GM19438 (cell line): Measurements from ENCODE around the gene DPH5.
"Not testable (repeated sequence)": the region's sequence is repeated elsewhere in the genome, so short reads cannot be mapped to it uniquely, and the experiment has no call there.

Experiments
- ATAC-seq: cut with Tn5 transposase; IDR thresholded peaks from one replicate; pipeline ENCODE4 v1.9.1; 2021; ENCODE audit warnings: low read depth; ENCODE audit not compliant: unreplicated experiment

The DPH5 gene

GRCh38 chr1:100995198-100995988, 30.2 kb downstream of the DPH5 start:
- no peak for ATAC-seq

GRCh38 chr1:100989306-100990077, 36.1 kb downstream of the DPH5 start:
- ATAC-seq: no peak

- no peak for ATAC-seq
Observed at GRCh38 chr1:100988121-100988520, 37.5 kb downstream of the DPH5 start.

- ATAC-seq: no peak
Observed at GRCh38 chr1:100982793-100983192, 42.8 kb downstream of the DPH5 start.

- no peak for ATAC-seq
Observed at GRCh38 chr1:100979631-100980030, 46.0 kb downstream of the DPH5 start.

- no peak for ATAC-seq
Observed at GRCh38 chr1:100976936-100977335, 48.6 kb downstream of the DPH5 start.

- ATAC-seq: no peak
Observed at GRCh38 chr1:100972185-100972584, 53.4 kb downstream of the DPH5 start.

GRCh38 chr1:100971021-100971420, 54.6 kb downstream of the DPH5 start:
- no peak for ATAC-seq

GRCh38 chr1:100969327-100969726, 56.3 kb downstream of the DPH5 start:
- no peak for ATAC-seq

GRCh38 chr1:100968621-100969020, 57.0 kb downstream of the DPH5 start:
- ATAC-seq: no peak

- ATAC-seq: no peak
Observed at GRCh38 chr1:100960098-100960497, 65.5 kb downstream of the DPH5 start.

GRCh38 chr1:100959502-100960060, 66.0 kb downstream of the DPH5 start:
- no peak for ATAC-seq

- no peak for ATAC-seq
Observed at GRCh38 chr1:100955322-100955721, 70.3 kb downstream of the DPH5 start.

GRCh38 chr1:100953960-100954730, 71.4 kb downstream of the DPH5 start:
- no peak for ATAC-seq

GRCh38 chr1:100952970-100953369, 72.6 kb downstream of the DPH5 start:
- not testable (repeated sequence) for ATAC-seq

- ATAC-seq: no peak
Observed at GRCh38 chr1:100952104-100952745, 73.4 kb downstream of the DPH5 start.

GRCh38 chr1:100950781-100951180, 74.8 kb downstream of the DPH5 start:
- no peak for ATAC-seq

GRCh38 chr1:100950337-100950736, 75.2 kb downstream of the DPH5 start:
- no peak for ATAC-seq

GRCh38 chr1:100949515-100950158, 75.9 kb downstream of the DPH5 start:
- peak; percentile 81 for ATAC-seq
